ENCODE results near the gene PTPRE.

GRCh38 chr10:128016423-128017060, 109.6 kb downstream of the PTPRE start:
- no peak for TF ChIP-seq CTCF (conservative IDR thresholded peaks at IDR 0.05)
- no peak for TF ChIP-seq ZFX (IDR thresholded peaks at IDR 0.05)

Data from C4-2B (cell line).